Measurements from ENCODE around the gene USP9X. TPM values are rescaled to one million over a fixed set of nuclear protein-coding genes. Genes with fewer than 3 reads are reported as not detected.

USP9X gene
- total RNA-seq, 4 donors from 2014 or later = 90.3 to 120 (median 110) TPM

- Histone ChIP-seq H3K27me3 (no peaks in the 10 kb centered on the region), H3K9me3 (no peaks in the 10 kb centered on the region), H3K4me1 (no peaks in the 10 kb centered on the region), H3K36me3 (peaks cover 0 to 54% of the 10 kb centered on the region in 2 donors), H3K27ac (peak overlapping the region in 1 of 4 donors; percentile 16), H3K4me3 (no peak overlapping the region)
- no peak for DNase-seq
- in situ Hi-C loops (cut with MboI; ENCODE audit: low sequenced_read_pairs in 4 of 4) (loop anchor here in 1 of 4 donors (25.0 kb wide), 1 partner anchor 95 kb away; no protein-coding TSS in a partner anchor), intact Hi-C loops (cut with DNase I; ENCODE audit: low total_unique reads) (no loop called here)
- no peak for TF ChIP-seq POLR2A (IDR thresholded peaks at IDR 0.05)
- TF ChIP-seq CTCF (IDR thresholded peaks at IDR 0.05 in 4 of 5, conservative IDR thresholded peaks at IDR 0.05 in 1 of 5) = no peak
- ATAC-seq = no peak
Observed at GRCh38 chrX:41142130-41142910, 57.1 kb downstream of the USP9X start.

GRCh38 chrX:41144873-41145272, 59.6 kb downstream of the USP9X start:
- no peak for ATAC-seq
- H3K27ac ChIP-seq = no peak overlapping the region
- DNase-seq = no peak
- TF ChIP-seq POLR2A (IDR thresholded peaks at IDR 0.05) = no peak
- no peak for TF ChIP-seq CTCF (IDR thresholded peaks at IDR 0.05 in 4 of 5, conservative IDR thresholded peaks at IDR 0.05 in 1 of 5)
- H3K9me3 ChIP-seq = no peaks in the 10 kb centered on the region
- H3K4me1 ChIP-seq = no peaks in the 10 kb centered on the region
- H3K36me3 ChIP-seq = peaks cover 0 to 63% of the 10 kb centered on the region in 2 donors
- no peaks in the 10 kb centered on the region for H3K27me3 ChIP-seq
- in situ Hi-C loops (cut with MboI; ENCODE audit: low sequenced_read_pairs in 4 of 4) (loop anchor here in 1 of 4 donors (25.0 kb wide), 1 partner anchor 92 kb away; no protein-coding TSS in a partner anchor), intact Hi-C loops (cut with DNase I; ENCODE audit: low total_unique reads) (no loop called here)
- no peak overlapping the region for H3K4me3 ChIP-seq

GRCh38 chrX:41145920-41146608, 60.8 kb downstream of the USP9X start:
- DNase-seq = no peak
- ATAC-seq = no peak
- Histone ChIP-seq H3K27ac (no peak overlapping the region), H3K27me3 (no peaks in the 10 kb centered on the region), H3K4me1 (no peaks in the 10 kb centered on the region), H3K9me3 (no peaks in the 10 kb centered on the region), H3K4me3 (no peak overlapping the region), H3K36me3 (peaks cover 0 to 59% of the 10 kb centered on the region in 2 donors)
- intact Hi-C loops (cut with DNase I; ENCODE audit: low total_unique reads) = no loop called here
- in situ Hi-C loops (cut with MboI; ENCODE audit: low sequenced_read_pairs in 4 of 4) = loop anchor here in 1 of 4 donors (25.0 kb wide), 1 partner anchor 91 kb away; no protein-coding TSS in a partner anchor
- TF ChIP-seq POLR2A (IDR thresholded peaks at IDR 0.05) = no peak
- no peak for TF ChIP-seq CTCF (IDR thresholded peaks at IDR 0.05 in 4 of 5, conservative IDR thresholded peaks at IDR 0.05 in 1 of 5)

GRCh38 chrX:41148553-41148952, 63.3 kb downstream of the USP9X start:
- TF ChIP-seq POLR2A (IDR thresholded peaks at IDR 0.05) = no peak
- TF ChIP-seq CTCF (IDR thresholded peaks at IDR 0.05 in 4 of 5, conservative IDR thresholded peaks at IDR 0.05 in 1 of 5) = no peak
- intact Hi-C loops (cut with DNase I; ENCODE audit: low total_unique reads) (no loop called here), in situ Hi-C loops (cut with MboI; ENCODE audit: low sequenced_read_pairs in 4 of 4) (loop anchor here in 1 of 4 donors (25.0 kb wide), 1 partner anchor 89 kb away; no protein-coding TSS in a partner anchor)
- no peak for ATAC-seq
- Histone ChIP-seq H3K27ac (no peak overlapping the region), H3K4me3 (no peak overlapping the region), H3K9me3 (no peaks in the 10 kb centered on the region), H3K27me3 (no peaks in the 10 kb centered on the region), H3K4me1 (no peaks in the 10 kb centered on the region), H3K36me3 (peaks cover 0 to 67% of the 10 kb centered on the region in 2 donors)
- no peak for DNase-seq

All from gastrocnemius medialis (tissue), 4 donors.